Tibial nerve (tissue), 4 donors: ENCODE measurements around the gene FAM83F.

ENCODE experiments used
- CTCF ChIP-seq, 5 experiments: fragments of 200-600 bp in 3 of 5; fragments of 450-650 bp in 2 of 5; sonication (generic) in 3 of 5; IDR thresholded peaks; one replicate each; pipeline ENCODE4 v1.5.1; 2016 to 2019; ENCODE audit warnings: antibody characterized with exemption in 5 of 5, mild to moderate bottlenecking in 3 of 5, moderate library complexity in 2 of 5
- EP300 ChIP-seq, 2 donors: sonication (generic); formaldehyde crosslinking; IDR thresholded peaks; one replicate each; pipeline ENCODE4 v1.6.1; 2017; ENCODE audit warnings: antibody characterized with exemption in 2 of 2, mild to moderate bottlenecking in 1 of 2
- POLR2A ChIP-seq, 2 donors: fragments of 450-650 bp; IDR thresholded peaks; one replicate each; pipeline ENCODE4 v1.6.1; 2017; ENCODE audit warnings: antibody characterized with exemption in 2 of 2, mild to moderate bottlenecking in 2 of 2, moderate library complexity in 2 of 2

DNA sequence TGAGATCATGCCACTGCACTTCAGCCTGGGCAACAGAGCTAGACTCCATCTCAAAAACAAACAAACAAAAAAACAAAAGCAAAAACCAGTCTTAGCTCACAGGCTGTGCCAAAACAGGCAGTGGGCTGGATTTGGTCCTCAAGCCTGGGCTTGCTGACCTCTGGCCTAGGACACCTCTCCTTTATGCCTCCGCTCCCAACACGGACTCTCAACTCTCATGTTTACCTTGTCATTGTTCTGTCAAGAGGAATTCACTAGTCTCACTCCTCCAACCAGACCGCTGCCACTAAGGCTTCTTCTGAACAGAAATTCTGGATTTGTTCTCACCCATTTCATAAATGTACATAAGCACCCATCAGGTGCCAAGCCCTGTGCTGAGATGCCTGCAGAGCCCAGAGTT, 42.6 kb downstream of the FAM83F start:
- TF ChIP-seq CTCF (IDR thresholded peaks at IDR 0.05) (no peak), POLR2A (IDR thresholded peaks at IDR 0.05) (no peak), EP300 (IDR thresholded peaks at IDR 0.05) (no peak)
